HAP-1 (cell line): Measurements from ENCODE around the gene GNGT2.

Experiments
- DNase-seq, 2 experiments: peaks; one replicate each; pipeline ENCODE4 v3.0.0-alpha.2; 2016 to 2020; ENCODE audit warnings: low spot score in 2 of 2
- H3K27me3 ChIP-seq: fragments of 250-450 bp; sonication (Bioruptor Pico); 2 replicates; pipeline ENCODE4 v1.5.1; 2020; ENCODE audit warnings: low read depth, mild to moderate bottlenecking, moderate library complexity
- H3K36me3 ChIP-seq: fragments of 250-450 bp; sonication (Bioruptor Pico); replicated peaks from 2 replicates; pipeline ENCODE4 v1.5.1; 2020; ENCODE audit warnings: mild to moderate bottlenecking
- H3K4me1 ChIP-seq: fragments of 250-450 bp; sonication (Bioruptor Pico); 2 replicates; pipeline ENCODE4 v1.5.1; 2020; ENCODE audit warnings: mild to moderate bottlenecking
- H3K4me3 ChIP-seq: fragments of 250-450 bp; sonication (Bioruptor Pico); 2 replicates; pipeline ENCODE4 v1.5.1; 2020; ENCODE audit warnings: mild to moderate bottlenecking, moderate library complexity
- H3K9me3 ChIP-seq: fragments of 250-450 bp; sonication (Bioruptor Pico); 2 replicates; pipeline ENCODE4 v1.5.1; 2020; ENCODE audit warnings: mild to moderate bottlenecking, moderate library complexity
- in situ Hi-C: fragments of 300-500 bp; cut with MboI; formaldehyde crosslinking; loops from 3 replicates; pipeline ENCODE4 v1.14.3; 2020; ENCODE audit warnings: low sequenced_read_pairs, inconsistent platforms, mixed read lengths

Gene GNGT2

GRCh38 chr17:49157784-49158183, 52.6 kb downstream of the GNGT2 start:
- no peaks in the 10 kb centered on the region for H3K36me3 ChIP-seq
- peaks cover 7% of the 10 kb centered on the region; the same call in 1 of the 2 replicates for H3K27me3 ChIP-seq
- no peaks in the 10 kb centered on the region for H3K4me1 ChIP-seq
- DNase-seq = no peak
- no peaks in the 10 kb centered on the region for H3K9me3 ChIP-seq
- H3K4me3 ChIP-seq = no peak overlapping the region
- in situ Hi-C loops = no loop called here

GRCh38 chr17:49156256-49156655, 54.1 kb downstream of the GNGT2 start:
- H3K9me3 ChIP-seq = no peaks in the 10 kb centered on the region
- no peak overlapping the region for H3K4me3 ChIP-seq
- DNase-seq = no peak
- H3K4me1 ChIP-seq = no peaks in the 10 kb centered on the region
- H3K36me3 ChIP-seq = no peaks in the 10 kb centered on the region
- in situ Hi-C loops = no loop called here
- H3K27me3 ChIP-seq = peaks cover 7% of the 10 kb centered on the region; the same call in 1 of the 2 replicates
